Suprapubic skin (tissue), 4 donors: Measurements from ENCODE around the gene KIRREL3.

Source experiments
- CTCF ChIP-seq, 2 donors: fragments of 200-600 bp in 1 of 2; fragments of 450-650 bp in 1 of 2; sonication (generic) in 1 of 2; IDR thresholded peaks; one replicate each; pipeline ENCODE4 v1.5.1; 2016 to 2019; ENCODE audit warnings: antibody characterized with exemption in 2 of 2, mild to moderate bottlenecking in 1 of 2, moderate library complexity in 1 of 2
- EP300 ChIP-seq: sonication (generic); formaldehyde crosslinking; IDR thresholded peaks from one replicate; pipeline ENCODE4 v1.6.1; 2017; ENCODE audit warnings: antibody characterized with exemption
- POLR2A ChIP-seq, 2 donors: fragments of 450-650 bp; IDR thresholded peaks; one replicate each; pipeline ENCODE4 v1.6.1; 2017; ENCODE audit warnings: antibody characterized with exemption in 2 of 2, mild to moderate bottlenecking in 2 of 2, moderate library complexity in 2 of 2
- POLR2AphosphoS5 ChIP-seq, 3 donors: sonication (generic); formaldehyde crosslinking; IDR thresholded peaks; one replicate each; pipeline ENCODE4 v1.6.1; 2017; ENCODE audit warnings: antibody characterized with exemption in 3 of 3

GRCh38 chr11:126687477-126687876 is 313.1 kb downstream of the KIRREL3 start:
- TF ChIP-seq POLR2A (IDR thresholded peaks at IDR 0.05): no peak
- TF ChIP-seq CTCF (IDR thresholded peaks at IDR 0.05): no peak
- TF ChIP-seq EP300: no peak
- no peak for TF ChIP-seq POLR2AphosphoS5 (IDR thresholded peaks at IDR 0.05)
